ENCODE results near the gene MROH7. TPM values are rescaled to one million over a fixed set of nuclear protein-coding genes. Genes with fewer than 3 reads are reported as not detected.

Gene MROH7
- total RNA-seq, 4 donors from 2014 or later: 11.6 to 20.8 (median 14.8) TPM

DNA sequence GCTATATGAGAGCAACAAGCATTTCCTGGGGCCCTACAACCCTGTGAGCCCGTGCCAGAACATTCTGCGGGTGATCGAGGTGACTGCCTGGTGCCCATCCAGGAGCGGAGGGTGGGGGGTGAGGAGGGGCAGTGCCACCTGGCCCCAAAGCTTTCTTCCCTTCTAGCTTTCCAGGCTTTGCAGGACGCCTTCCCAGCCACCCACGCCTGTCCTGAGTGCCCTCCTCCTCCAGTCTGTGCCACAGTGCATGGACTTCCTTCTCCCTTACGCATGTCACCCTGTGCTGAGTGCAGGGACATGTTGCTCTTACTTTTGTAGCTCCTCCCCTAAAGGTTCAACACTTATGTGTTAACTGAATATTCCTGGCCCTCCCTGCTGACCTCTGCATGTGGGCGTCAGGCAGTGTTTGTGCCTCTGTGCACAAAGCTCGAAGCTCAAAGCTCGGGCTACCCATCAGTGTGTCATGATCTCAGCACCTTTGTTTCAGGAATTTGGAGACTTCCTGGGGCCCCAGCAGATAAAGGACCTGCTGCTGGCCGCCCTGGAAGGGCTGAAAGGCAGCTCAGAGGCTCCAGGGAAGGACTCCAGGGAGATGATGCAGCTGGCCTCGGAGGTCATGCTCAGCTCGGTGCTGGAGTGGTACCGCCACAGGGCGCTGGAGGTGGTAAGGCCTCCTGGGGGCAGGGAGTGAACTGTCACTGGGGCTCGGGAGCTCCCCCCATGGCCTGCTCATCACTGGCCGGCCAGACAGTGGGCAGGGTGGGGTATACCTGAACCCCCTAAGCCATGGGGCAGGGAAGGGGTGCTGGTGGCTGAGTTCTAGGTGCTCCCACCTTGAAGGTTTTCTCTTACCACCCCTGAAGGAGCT, 37.4 kb downstream of the MROH7 start:
- intact Hi-C loops (cut with DNase I): loop anchor here (10.0 kb wide), 1 partner anchor 136 kb away; no protein-coding TSS in a partner anchor
- Histone ChIP-seq H3K27ac (replicated peaks in 1 of 4) (no peak overlapping the region), H3K27me3 (no peaks in the 10 kb centered on the region), H3K9me3 (peaks cover 0 to 2% (median 0%) of the 10 kb centered on the region in 4 donors), H3K4me3 (no peak overlapping the region), H3K36me3 (peaks cover 0 to 49% (median 18%) of the 10 kb centered on the region in 4 donors), H3K4me1 (peaks cover 0 to 8% (median 3%) of the 10 kb centered on the region in 4 donors)
- 78% methylated on average over 14 of the region's 17 CpGs for WGBS
- no peak for TF ChIP-seq POLR2AphosphoS5 (IDR thresholded peaks at IDR 0.05)
- TF ChIP-seq POLR2A (IDR thresholded peaks at IDR 0.05; ENCODE audit: low read depth): no peak
- no peak for TF ChIP-seq EP300 (IDR thresholded peaks at IDR 0.05)
- TF ChIP-seq, protein P1, sequence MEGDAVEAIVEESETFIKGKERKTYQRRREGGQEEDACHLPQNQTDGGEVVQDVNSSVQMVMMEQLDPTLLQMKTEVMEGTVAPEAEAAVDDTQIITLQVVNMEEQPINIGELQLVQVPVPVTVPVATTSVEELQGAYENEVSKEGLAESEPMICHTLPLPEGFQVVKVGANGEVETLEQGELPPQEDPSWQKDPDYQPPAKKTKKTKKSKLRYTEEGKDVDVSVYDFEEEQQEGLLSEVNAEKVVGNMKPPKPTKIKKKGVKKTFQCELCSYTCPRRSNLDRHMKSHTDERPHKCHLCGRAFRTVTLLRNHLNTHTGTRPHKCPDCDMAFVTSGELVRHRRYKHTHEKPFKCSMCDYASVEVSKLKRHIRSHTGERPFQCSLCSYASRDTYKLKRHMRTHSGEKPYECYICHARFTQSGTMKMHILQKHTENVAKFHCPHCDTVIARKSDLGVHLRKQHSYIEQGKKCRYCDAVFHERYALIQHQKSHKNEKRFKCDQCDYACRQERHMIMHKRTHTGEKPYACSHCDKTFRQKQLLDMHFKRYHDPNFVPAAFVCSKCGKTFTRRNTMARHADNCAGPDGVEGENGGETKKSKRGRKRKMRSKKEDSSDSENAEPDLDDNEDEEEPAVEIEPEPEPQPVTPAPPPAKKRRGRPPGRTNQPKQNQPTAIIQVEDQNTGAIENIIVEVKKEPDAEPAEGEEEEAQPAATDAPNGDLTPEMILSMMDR (IDR thresholded peaks at IDR 0.05): no peak
- DNase-seq (ENCODE audit: extremely low spot score): no peak

DNA sequence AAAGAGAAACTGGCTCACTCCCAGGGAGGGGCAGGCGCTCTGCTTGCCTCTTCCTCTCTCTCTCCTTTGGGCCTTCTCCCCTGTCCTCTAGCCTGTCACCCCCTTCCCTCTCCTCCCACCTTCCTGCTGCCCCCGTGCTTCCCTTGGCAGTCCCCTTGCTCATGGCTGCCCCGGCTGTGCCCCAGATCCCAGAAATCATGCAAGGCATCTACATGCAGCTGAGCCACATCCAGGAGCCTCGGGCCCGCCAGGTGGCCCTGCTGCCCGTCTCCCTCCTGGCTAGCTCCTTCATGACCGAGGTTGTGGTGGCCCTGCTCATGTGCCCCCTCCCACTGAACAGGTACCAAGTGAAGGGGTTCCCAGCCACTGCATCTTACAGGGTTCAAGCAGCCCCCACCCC, 38.1 kb downstream of the MROH7 start:
- 85% methylated on average over 7 of the region's 7 CpGs for WGBS
- Histone ChIP-seq H3K36me3 (peaks cover 0 to 46% (median 16%) of the 10 kb centered on the region in 4 donors), H3K4me3 (no peak overlapping the region), H3K27me3 (no peaks in the 10 kb centered on the region), H3K4me1 (peaks cover 0 to 8% (median 3%) of the 10 kb centered on the region in 4 donors), H3K9me3 (no peaks in the 10 kb centered on the region), H3K27ac (replicated peaks in 1 of 4) (no peak overlapping the region)
- no peak for TF ChIP-seq EP300 (IDR thresholded peaks at IDR 0.05)
- TF ChIP-seq POLR2AphosphoS5 (IDR thresholded peaks at IDR 0.05): no peak
- TF ChIP-seq, protein P1 (IDR thresholded peaks at IDR 0.05): no peak
- TF ChIP-seq POLR2A (IDR thresholded peaks at IDR 0.05; ENCODE audit: low read depth): no peak
- intact Hi-C loops (cut with DNase I): loop anchor here (10.0 kb wide), 1 partner anchor 135 kb away; no protein-coding TSS in a partner anchor
- DNase-seq (ENCODE audit: extremely low spot score): no peak

DNA sequence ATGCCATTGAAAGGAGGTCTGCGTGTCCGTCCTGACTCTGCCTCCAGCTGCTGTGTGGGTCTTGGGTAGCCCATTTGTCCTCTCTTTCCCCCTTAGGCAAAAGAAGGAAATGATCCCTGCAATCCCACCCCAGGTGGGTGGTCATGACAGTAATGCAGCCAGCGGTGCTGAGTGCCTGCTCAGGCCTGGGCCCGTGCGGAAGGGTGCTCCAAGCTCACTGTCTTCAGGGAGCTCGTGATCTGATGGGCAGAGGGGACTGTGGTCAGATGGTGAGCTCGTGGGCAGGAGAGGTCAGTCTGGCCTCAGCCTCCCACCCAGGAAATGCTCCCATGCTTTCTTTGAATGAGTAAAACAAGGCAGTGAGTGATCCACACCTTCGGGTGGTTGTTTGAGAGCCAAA, 38.8 kb downstream of the MROH7 start:
- H3K27me3 ChIP-seq: no peaks in the 10 kb centered on the region
- intact Hi-C loops (cut with DNase I): no loop called here
- H3K4me3 ChIP-seq: no peak overlapping the region
- H3K36me3 ChIP-seq: peaks cover 0 to 46% (median 14%) of the 10 kb centered on the region in 4 donors
- DNase-seq (ENCODE audit: extremely low spot score): no peak
- H3K4me1 ChIP-seq: peaks cover 0 to 8% (median 3%) of the 10 kb centered on the region in 4 donors
- WGBS: 79% methylated on average over 8 of the region's 8 CpGs
- TF ChIP-seq, protein P1 (IDR thresholded peaks at IDR 0.05): no peak
- TF ChIP-seq EP300 (IDR thresholded peaks at IDR 0.05) (no peak), POLR2A (IDR thresholded peaks at IDR 0.05; ENCODE audit: low read depth) (no peak), POLR2AphosphoS5 (IDR thresholded peaks at IDR 0.05) (no peak)
- H3K27ac ChIP-seq (replicated peaks in 1 of 4): no peak overlapping the region
- H3K9me3 ChIP-seq: no peaks in the 10 kb centered on the region

DNA sequence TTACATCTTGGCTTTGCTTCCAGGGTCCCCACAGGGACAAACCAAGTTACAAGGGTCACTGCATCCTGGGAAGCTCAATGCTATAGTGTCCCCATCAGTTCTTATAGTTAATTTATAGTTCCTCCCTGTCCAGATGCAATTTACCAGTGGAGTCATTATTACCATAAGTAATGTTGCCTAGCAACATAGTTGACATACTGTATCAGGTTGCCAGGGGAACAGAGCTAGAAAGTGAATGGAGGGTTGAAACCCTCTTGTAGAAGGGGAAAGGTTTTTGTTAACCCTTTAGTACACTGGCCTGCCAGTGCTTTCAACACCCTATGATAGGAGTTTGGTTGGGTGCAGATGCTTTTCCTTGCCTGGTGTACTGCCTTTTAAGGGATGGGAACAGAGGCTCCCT, 39.8 kb downstream of the MROH7 start:
- TF ChIP-seq POLR2AphosphoS5 (IDR thresholded peaks at IDR 0.05) (no peak), EP300 (IDR thresholded peaks at IDR 0.05) (no peak), POLR2A (IDR thresholded peaks at IDR 0.05; ENCODE audit: low read depth) (no peak)
- TF ChIP-seq, protein P1 (IDR thresholded peaks at IDR 0.05): no peak
- Histone ChIP-seq H3K27me3 (no peaks in the 10 kb centered on the region), H3K9me3 (no peaks in the 10 kb centered on the region), H3K36me3 (peaks cover 0 to 51% (median 16%) of the 10 kb centered on the region in 4 donors), H3K27ac (replicated peaks in 1 of 4) (no peak overlapping the region), H3K4me1 (peaks cover 0 to 8% (median 3%) of the 10 kb centered on the region in 4 donors), H3K4me3 (no peak overlapping the region)
- intact Hi-C loops (cut with DNase I): no loop called here
- no peak for DNase-seq (ENCODE audit: extremely low spot score)

Data from esophagus muscularis mucosa (tissue), 4 donors.